Endodermal cell (in vitro differentiated cells): ENCODE measurements around the gene SOX6. TPM values are rescaled to one million over a fixed set of nuclear protein-coding genes. Genes with fewer than 3 reads are reported as not detected.

Source experiments
- DNase-seq: peaks from one replicate; pipeline ENCODE4 v3.0.0-alpha.2; 2017
- H3K27ac ChIP-seq: 2 replicates; pipeline ENCODE4 v1.5.1; 2013; ENCODE audit warnings: mild to moderate bottlenecking, low read depth, low read length, moderate library complexity
- H3K27me3 ChIP-seq: 2 replicates; pipeline ENCODE4 v1.6.1; 2013; ENCODE audit warnings: mild to moderate bottlenecking, low read length, moderate library complexity; ENCODE audit not compliant: insufficient read depth, control insufficient read depth, poor library complexity, severe bottlenecking
- H3K36me3 ChIP-seq: 2 replicates; pipeline ENCODE4 v1.7.0; 2013; ENCODE audit warnings: mild to moderate bottlenecking, low read length, moderate library complexity; ENCODE audit not compliant: control insufficient read depth, insufficient read depth
- H3K4me1 ChIP-seq: one replicate; pipeline ENCODE4 v1.7.0; 2013; ENCODE audit warnings: low read length; ENCODE audit not compliant: control insufficient read depth, insufficient read depth
- H3K4me3 ChIP-seq: 2 replicates; pipeline ENCODE4 v1.5.1; 2013; ENCODE audit warnings: mild to moderate bottlenecking, low read length, moderate library complexity
- H3K9ac ChIP-seq: 2 replicates; pipeline ENCODE4 v1.6.1; 2013; ENCODE audit warnings: mild to moderate bottlenecking, low read length, moderate library complexity; ENCODE audit not compliant: poor library complexity, severe bottlenecking; ENCODE audit errors: extremely low read depth
- H3K9me3 ChIP-seq: 2 replicates; pipeline ENCODE4 v1.6.1; 2013; ENCODE audit warnings: mild to moderate bottlenecking, low read length, moderate library complexity; ENCODE audit not compliant: control insufficient read depth
- H3K27ac Mint-ChIP-seq: 2 replicates; pipeline ENCODE4 v1.8.0; 2020; ENCODE audit warnings: mixed read lengths
- H3K27me3 Mint-ChIP-seq: 2 replicates; pipeline ENCODE4 v1.8.0; 2021; ENCODE audit warnings: mild to moderate bottlenecking, mixed read lengths; ENCODE audit not compliant: insufficient read depth
- H3K36me3 Mint-ChIP-seq: 2 replicates; pipeline ENCODE4 v1.8.0; 2020; ENCODE audit warnings: low read depth, mixed read lengths
- H3K4me1 Mint-ChIP-seq: 2 replicates; pipeline ENCODE4 v1.8.0; 2020; ENCODE audit warnings: mixed read lengths
- H3K4me3 Mint-ChIP-seq: 2 replicates; pipeline ENCODE4 v1.8.0; 2020; ENCODE audit warnings: mild to moderate bottlenecking, moderate library complexity, mixed read lengths
- H3K9me3 Mint-ChIP-seq: 2 replicates; pipeline ENCODE4 v1.8.0; 2020; ENCODE audit warnings: mild to moderate bottlenecking, mixed read lengths
- CTCF ChIP-seq: fragments of 200-600 bp; sonication (generic); conservative IDR thresholded peaks from 2 replicates; pipeline ENCODE4 v1.5.0; 2021; ENCODE audit warnings: antibody characterized with exemption, mild to moderate bottlenecking
- WGBS, 2 experiments: methylation state at CpG; one replicate each; pipeline versions ENCODE4 v1.1.5 to v1.1.7; 2013; ENCODE audit warnings: missing lambda C conversion rate in 2 of 2, mixed read lengths in 1 of 2; ENCODE audit not compliant: insufficient coverage in 1 of 2, insufficient read length in 1 of 2; 5-methylcytosine and 5-hydroxymethylcytosine counted together
- total RNA-seq, 2 donors: library from RNA; stranded (reverse); fragmentation: NEBNext Ultra II Directional in 1 of 2; extraction: Animal tissue kit (Norgen Biotek cat#: 25700) in 1 of 2; gene quantifications; 2 replicates in 1 of 2; 3 replicates in 1 of 2; pipeline ENCODE4 v1.2.1, GENCODE V29; 2021

The SOX6 gene
- total RNA-seq, 2 donors from 2014 or later: 0.13 to 0.20 TPM

GRCh38 chr11:16265022-16265421 lies 91.3 kb downstream of the SOX6 start:
- no peak for TF ChIP-seq CTCF
- Histone ChIP-seq H3K9me3 (no peaks in the 10 kb centered on the region), H3K4me3 (no peak overlapping the region), H3K36me3 (no peaks in the 10 kb centered on the region), H3K27me3 (no peaks in the 10 kb centered on the region), H3K9ac (no peak overlapping the region), H3K27ac (no peak overlapping the region), H3K4me1 (no peaks in the 10 kb centered on the region)
- WGBS, 2 experiments: 83 to 89% methylated on average over 3 of the region's 3 CpGs
- no peaks in the 10 kb centered on the region for H3K9me3 Mint-ChIP-seq
- H3K36me3 Mint-ChIP-seq: no peaks in the 10 kb centered on the region
- no peak overlapping the region for H3K27ac Mint-ChIP-seq
- no peak overlapping the region for H3K4me3 Mint-ChIP-seq
- no peak for DNase-seq
- H3K4me1 Mint-ChIP-seq: no peaks in the 10 kb centered on the region
- H3K27me3 Mint-ChIP-seq: no peaks in the 10 kb centered on the region

- Histone ChIP-seq H3K27me3 (no peaks in the 10 kb centered on the region), H3K4me1 (no peaks in the 10 kb centered on the region), H3K36me3 (no peaks in the 10 kb centered on the region), H3K4me3 (no peak overlapping the region), H3K27ac (no peak overlapping the region), H3K9ac (no peak overlapping the region), H3K9me3 (no peaks in the 10 kb centered on the region)
- DNase-seq: no peak
- no peaks in the 10 kb centered on the region for H3K4me1 Mint-ChIP-seq
- H3K4me3 Mint-ChIP-seq: no peak overlapping the region
- no peaks in the 10 kb centered on the region for H3K36me3 Mint-ChIP-seq
- no peak overlapping the region for H3K27ac Mint-ChIP-seq
- TF ChIP-seq CTCF: no peak
- no peaks in the 10 kb centered on the region for H3K9me3 Mint-ChIP-seq
- no peaks in the 10 kb centered on the region for H3K27me3 Mint-ChIP-seq
Measured at GRCh38 chr11:16262645-16262955, 93.7 kb downstream of the SOX6 start.

DNA sequence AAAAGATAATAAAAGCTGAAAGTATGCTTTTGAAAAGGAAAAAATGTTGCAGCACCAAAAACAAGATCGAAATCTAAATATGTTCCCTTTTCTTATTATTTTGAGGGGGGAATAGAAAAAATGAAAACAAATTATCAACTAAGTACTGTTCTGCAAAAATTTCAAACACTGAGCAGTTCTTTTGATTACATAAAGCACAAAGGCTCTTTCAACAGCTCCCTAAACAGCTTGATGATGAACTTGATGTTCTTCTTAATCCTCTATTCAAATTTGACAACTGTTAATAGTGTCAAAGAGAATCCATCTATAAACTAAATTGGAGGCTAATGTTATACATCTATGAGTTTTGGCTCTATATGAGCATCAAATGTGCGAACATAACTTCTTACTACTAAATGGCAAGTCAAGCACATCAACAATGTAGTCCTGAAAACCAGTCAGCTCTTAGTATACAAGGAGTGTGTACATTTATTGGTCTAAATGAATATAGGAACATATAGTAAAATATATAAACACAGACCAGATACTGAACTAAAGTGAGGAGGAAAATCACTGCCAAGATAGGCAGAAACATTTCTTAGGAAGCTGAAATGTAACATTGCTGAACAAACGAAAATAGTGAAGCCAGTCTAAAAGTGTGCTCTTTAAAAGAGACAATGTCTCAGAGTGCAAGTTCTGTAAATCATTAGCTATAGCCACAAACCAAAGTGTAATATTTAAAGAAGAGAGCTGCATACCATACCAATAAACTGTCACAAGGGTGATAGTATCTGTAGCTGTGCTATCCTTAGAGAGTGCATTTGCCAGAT lies 94.3 kb downstream of the SOX6 start:
- no peak overlapping the region for H3K27ac Mint-ChIP-seq

More for the DNA sequence above, 94.3 kb downstream of the SOX6 start:
- H3K4me3 Mint-ChIP-seq: no peak overlapping the region
- TF ChIP-seq CTCF: no peak
- Histone ChIP-seq H3K36me3 (no peaks in the 10 kb centered on the region), H3K27ac (no peak overlapping the region), H3K4me3 (no peak overlapping the region), H3K27me3 (no peaks in the 10 kb centered on the region), H3K9me3 (no peaks in the 10 kb centered on the region), H3K4me1 (no peaks in the 10 kb centered on the region), H3K9ac (no peak overlapping the region)
- H3K36me3 Mint-ChIP-seq: no peaks in the 10 kb centered on the region
- WGBS, 2 experiments: 80 to 88% methylated on average over 1 to 3 of the region's 3 CpGs
- H3K4me1 Mint-ChIP-seq: no peaks in the 10 kb centered on the region
- H3K27me3 Mint-ChIP-seq: no peaks in the 10 kb centered on the region
- no peak for DNase-seq
- H3K9me3 Mint-ChIP-seq: no peaks in the 10 kb centered on the region
